HG03064 (cell line): Measurements from ENCODE around the gene CCDC149.
"Not testable (repeated sequence)": the region's sequence is repeated elsewhere in the genome, so short reads cannot be mapped to it uniquely, and the experiment has no call there.

Source experiments
- ATAC-seq: cut with Tn5 transposase; IDR thresholded peaks from one replicate; pipeline ENCODE4 v1.9.1; 2021; ENCODE audit warnings: low read depth; ENCODE audit not compliant: unreplicated experiment

The CCDC149 gene

GRCh38 chr4:24917076-24917856, 4.4 kb upstream of the CCDC149 start:
- ATAC-seq, result no peak

GRCh38 chr4:24915121-24915922, 2.5 kb upstream of the CCDC149 start:
- ATAC-seq, result no peak

- no peak for ATAC-seq
Measured at GRCh38 chr4:24914460-24914859, 1.6 kb upstream of the CCDC149 start.

- no peak for ATAC-seq
Measured at GRCh38 chr4:24913119-24913485, 260 bp upstream of the CCDC149 start.

- no peak for ATAC-seq
Measured at GRCh38 chr4:24910499-24910898, 2.3 kb downstream of the CCDC149 start.

- ATAC-seq, result not testable (repeated sequence)
Measured at GRCh38 chr4:24909606-24910005, 3.2 kb downstream of the CCDC149 start.

- ATAC-seq, result no peak
Measured at GRCh38 chr4:24897639-24898038, 15.2 kb downstream of the CCDC149 start.

- no peak for ATAC-seq
Measured at GRCh38 chr4:24896977-24897376, 15.9 kb downstream of the CCDC149 start.

GRCh38 chr4:24896056-24896455, 16.8 kb downstream of the CCDC149 start:
- ATAC-seq, result no peak

- no peak for ATAC-seq
Measured at GRCh38 chr4:24895461-24895860, 17.4 kb downstream of the CCDC149 start.

- ATAC-seq, result no peak
Measured at GRCh38 chr4:24894846-24895245, 18.0 kb downstream of the CCDC149 start.

- no peak for ATAC-seq
Measured at GRCh38 chr4:24894243-24894642, 18.6 kb downstream of the CCDC149 start.

GRCh38 chr4:24892778-24893177, 20.1 kb downstream of the CCDC149 start:
- ATAC-seq, result no peak

- ATAC-seq, result no peak
Measured at GRCh38 chr4:24892278-24892677, 20.6 kb downstream of the CCDC149 start.

GRCh38 chr4:24890561-24891126, 22.2 kb downstream of the CCDC149 start:
- no peak for ATAC-seq

GRCh38 chr4:24889991-24890390, 22.9 kb downstream of the CCDC149 start:
- no peak for ATAC-seq

- no peak for ATAC-seq
Measured at GRCh38 chr4:24888475-24889344, 24.1 kb downstream of the CCDC149 start.

GRCh38 chr4:24887881-24888430, 24.9 kb downstream of the CCDC149 start:
- ATAC-seq, result no peak

GRCh38 chr4:24886596-24886995, 26.2 kb downstream of the CCDC149 start:
- ATAC-seq, result no peak

GRCh38 chr4:24885342-24885741, 27.5 kb downstream of the CCDC149 start:
- ATAC-seq, result no peak
